Activated CD4-positive, alpha-beta T cell treated with anti-CD3 and anti-CD28 coated beads for 1 hour (primary cell): ENCODE results near the gene TMEM270.

Source experiments
- DNase-seq: peaks from one replicate; pipeline ENCODE4 v3.0.0-alpha.2; 2020

TMEM270 gene

GRCh38 chr7:73909051-73909941 is 48.3 kb downstream of the TMEM270 start:
- DNase-seq, result no peak

- DNase-seq, result no peak
These were observed 49.0 kb downstream of the TMEM270 start for GRCh38 chr7:73909996-73910395.

GRCh38 chr7:73912223-73912622 is 51.3 kb downstream of the TMEM270 start:
- no peak for DNase-seq
